Stimulated activated CD4-positive, alpha-beta T cell treated with anti-CD3 and anti-CD28 coated beads, Interleukin-1b, Interleukin-23, amount 100 ng/mL, for 24 hours (primary cell): ENCODE data around the gene LIMS1.
A peak's percentile ranks its signal among the peaks of the same experiment; 100 is the strongest.
"Not testable (repeated sequence)": the region's sequence is repeated elsewhere in the genome, so short reads cannot be mapped to it uniquely, and the experiment has no call there.

Source experiments
- DNase-seq, 4 experiments: peaks; one replicate each; pipeline ENCODE4 v3.0.0-alpha.2; 2020; ENCODE audit warnings: low read depth in 4 of 4, low spot score in 1 of 4

The LIMS1 gene

GRCh38 chr2:108533832-108534583, at the start of gene LIMS1:
LIMS1 (plus strand) TSS chr2:108534470; CDS start chr2:108534563, 93 bp downstream.
- DNase-seq = peak; percentile 81 to 88 (median 85)

- no peak for DNase-seq
Measured at GRCh38 chr2:108485253-108485652, 49.0 kb upstream of the LIMS1 start.

- no peak for DNase-seq
Measured at GRCh38 chr2:108490506-108491122, 43.7 kb upstream of the LIMS1 start.

- no peak for DNase-seq
Measured at GRCh38 chr2:108491848-108492247, 42.4 kb upstream of the LIMS1 start.

GRCh38 chr2:108492364-108492763, 41.9 kb upstream of the LIMS1 start:
- DNase-seq = no peak

- DNase-seq = not testable (repeated sequence)
Measured at GRCh38 chr2:108496167-108496566, 38.1 kb upstream of the LIMS1 start.

- DNase-seq = not testable (repeated sequence)
Measured at GRCh38 chr2:108507620-108508019, 26.6 kb upstream of the LIMS1 start.

- DNase-seq = not testable (repeated sequence)
Measured at GRCh38 chr2:108512431-108512830, 21.8 kb upstream of the LIMS1 start.

- not testable (repeated sequence) for DNase-seq
Measured at GRCh38 chr2:108514478-108514877, 19.8 kb upstream of the LIMS1 start.

GRCh38 chr2:108524688-108525087, 9.6 kb upstream of the LIMS1 start:
- DNase-seq = not testable (repeated sequence)

- DNase-seq = not testable (repeated sequence)
Measured at GRCh38 chr2:108525258-108525657, 9.0 kb upstream of the LIMS1 start.

- no peak for DNase-seq
Measured at GRCh38 chr2:108531674-108532055, 2.6 kb upstream of the LIMS1 start.

GRCh38 chr2:108534584-108535356, 500 bp downstream of the LIMS1 start:
- peak in 3 of 4 experiments; percentile 2 to 17 (median 13) for DNase-seq

- no peak for DNase-seq
Measured at GRCh38 chr2:108535357-108535631, 1.0 kb downstream of the LIMS1 start.

- no peak for DNase-seq
Measured at GRCh38 chr2:108536133-108536780, 2.0 kb downstream of the LIMS1 start.

- DNase-seq = no peak
Measured at GRCh38 chr2:108536911-108537310, 2.6 kb downstream of the LIMS1 start.

- DNase-seq = no peak
Measured at GRCh38 chr2:108538000-108538625, 3.8 kb downstream of the LIMS1 start.

- DNase-seq = no peak
Measured at GRCh38 chr2:108541451-108541850, 7.2 kb downstream of the LIMS1 start.

GRCh38 chr2:108542071-108542470, 7.8 kb downstream of the LIMS1 start:
- DNase-seq = no peak

- no peak for DNase-seq
Measured at GRCh38 chr2:108547606-108548005, 13.3 kb downstream of the LIMS1 start.
